Lower leg skin (tissue), 3 donors: Measurements from ENCODE around the gene LDAH.

Experiments used
- CTCF ChIP-seq, 3 donors: fragments of 450-650 bp; IDR thresholded peaks; one replicate each; pipeline ENCODE4 v1.5.1; 2016; ENCODE audit warnings: antibody characterized with exemption in 3 of 3, mild to moderate bottlenecking in 3 of 3, moderate library complexity in 2 of 3
- POLR2A ChIP-seq, 2 donors: fragments of 450-650 bp; IDR thresholded peaks; one replicate each; pipeline ENCODE4 v1.6.1; 2016 to 2017; ENCODE audit warnings: antibody characterized with exemption in 2 of 2, mild to moderate bottlenecking in 1 of 2, moderate library complexity in 1 of 2

GRCh38 chr2:20641123-20641985 is 181.5 kb downstream of the LDAH start:
- no peak for TF ChIP-seq CTCF (IDR thresholded peaks at IDR 0.05)
- TF ChIP-seq POLR2A (IDR thresholded peaks at IDR 0.05) = no peak
